Measurements from ENCODE around the gene EFCAB9.

The EFCAB9 gene

GRCh38 chr5:172229904-172230303, 35.9 kb downstream of the EFCAB9 start:
- no peak overlapping the region for H3K27ac ChIP-seq (ENCODE audit: insufficient read depth in 1 of 2, low read depth in 1 of 2, low read length in 2 of 2, poor library complexity in 1 of 2, severe bottlenecking in 2 of 2)
- H3K9me3 ChIP-seq (ENCODE audit: control extremely low read depth in 1 of 5, control insufficient read depth in 4 of 5, insufficient read depth in 2 of 5, low read depth in 1 of 5, low read length in 4 of 5): no peaks in the 10 kb centered on the region
- peaks cover 2 to 29% (median 13%) of the 10 kb centered on the region in 4 experiments for H3K36me3 ChIP-seq (ENCODE audit: control insufficient read depth in 4 of 4, insufficient read depth in 4 of 4, low read length in 3 of 4)
- no peak overlapping the region for H3K4me3 ChIP-seq (ENCODE audit: control insufficient read depth in 1 of 7, extremely low read depth in 1 of 7, insufficient read depth in 4 of 7, low read depth in 2 of 7, low read length in 6 of 7)
- CTCF ChIA-PET: interaction anchor here (0.6 to 1.2 kb wide), 3 partner anchors 13 to 66 kb away, joined by 3 read pairs; no protein-coding TSS in a partner anchor
- POLR2A ChIA-PET: no interaction called here
- H3K27me3 ChIP-seq (replicated peaks in 2 of 5; ENCODE audit: control insufficient read depth in 4 of 5, insufficient read depth in 5 of 5, low read length in 4 of 5): no peaks in the 10 kb centered on the region
- no peak for DNase-seq
- WGBS (ENCODE audit: insufficient coverage): no CpG with 5 or more reads among the region's 1 CpG
- no peaks in the 10 kb centered on the region for H3K4me1 ChIP-seq (ENCODE audit: control extremely low read depth in 1 of 4, control insufficient read depth in 4 of 4, insufficient read depth in 4 of 4, low read length in 3 of 4)

- H3K4me3 ChIP-seq (ENCODE audit: control insufficient read depth in 1 of 7, extremely low read depth in 1 of 7, insufficient read depth in 4 of 7, low read depth in 2 of 7, low read length in 6 of 7): no peak overlapping the region
- DNase-seq: no peak
- H3K27me3 ChIP-seq (replicated peaks in 2 of 5; ENCODE audit: control insufficient read depth in 4 of 5, insufficient read depth in 5 of 5, low read length in 4 of 5): no peaks in the 10 kb centered on the region
- 100% methylated on average over 2 of the region's 4 CpGs for WGBS (ENCODE audit: insufficient coverage)
- ChIA-PET CTCF (no interaction called here), POLR2A (no interaction called here)
- H3K36me3 ChIP-seq (ENCODE audit: control insufficient read depth in 4 of 4, insufficient read depth in 4 of 4, low read length in 3 of 4): peaks cover 0 to 23% (median 11%) of the 10 kb centered on the region in 4 experiments
- no peaks in the 10 kb centered on the region for H3K9me3 ChIP-seq (ENCODE audit: control extremely low read depth in 1 of 5, control insufficient read depth in 4 of 5, insufficient read depth in 2 of 5, low read depth in 1 of 5, low read length in 4 of 5)
- peaks cover 0 to 23% (median 11%) of the 10 kb centered on the region in 4 experiments for H3K4me1 ChIP-seq (ENCODE audit: control extremely low read depth in 1 of 4, control insufficient read depth in 4 of 4, insufficient read depth in 4 of 4, low read length in 3 of 4)
- H3K27ac ChIP-seq (ENCODE audit: insufficient read depth in 1 of 2, low read depth in 1 of 2, low read length in 2 of 2, poor library complexity in 1 of 2, severe bottlenecking in 2 of 2): no peak overlapping the region
Measured at GRCh38 chr5:172234031-172234430, 40.1 kb downstream of the EFCAB9 start.

GRCh38 chr5:172235132-172235780, 41.3 kb downstream of the EFCAB9 start:
- peak in 1 of 3 donors; percentile 25 for DNase-seq
- WGBS (ENCODE audit: insufficient coverage): 29% methylated on average over 3 of the region's 4 CpGs
- Histone ChIP-seq H3K9me3 (ENCODE audit: control extremely low read depth in 1 of 5, control insufficient read depth in 4 of 5, insufficient read depth in 2 of 5, low read depth in 1 of 5, low read length in 4 of 5) (no peaks in the 10 kb centered on the region), H3K4me3 (ENCODE audit: control insufficient read depth in 1 of 7, extremely low read depth in 1 of 7, insufficient read depth in 4 of 7, low read depth in 2 of 7, low read length in 6 of 7) (no peak overlapping the region), H3K4me1 (ENCODE audit: control extremely low read depth in 1 of 4, control insufficient read depth in 4 of 4, insufficient read depth in 4 of 4, low read length in 3 of 4) (peaks cover 0 to 23% (median 11%) of the 10 kb centered on the region in 4 experiments), H3K27ac (ENCODE audit: insufficient read depth in 1 of 2, low read depth in 1 of 2, low read length in 2 of 2, poor library complexity in 1 of 2, severe bottlenecking in 2 of 2) (no peak overlapping the region), H3K36me3 (ENCODE audit: control insufficient read depth in 4 of 4, insufficient read depth in 4 of 4, low read length in 3 of 4) (peaks cover 0 to 23% (median 11%) of the 10 kb centered on the region in 4 experiments), H3K27me3 (replicated peaks in 2 of 5; ENCODE audit: control insufficient read depth in 4 of 5, insufficient read depth in 5 of 5, low read length in 4 of 5) (no peaks in the 10 kb centered on the region)
- CTCF ChIA-PET: interaction anchor here (0.9 kb wide), 1 partner anchor 32 kb away, joined by 3 read pairs; no protein-coding TSS in a partner anchor
- POLR2A ChIA-PET: no interaction called here

GRCh38 chr5:172235827-172236736, 42.1 kb downstream of the EFCAB9 start:
- POLR2A ChIA-PET: interaction anchor here (0.6 kb wide), 2 partner anchors 143 to 241 kb away, joined by 3 to 4 read pairs; no protein-coding TSS in a partner anchor
- no peak overlapping the region for H3K4me3 ChIP-seq (ENCODE audit: control insufficient read depth in 1 of 7, extremely low read depth in 1 of 7, insufficient read depth in 4 of 7, low read depth in 2 of 7, low read length in 6 of 7)
- H3K27ac ChIP-seq (ENCODE audit: insufficient read depth in 1 of 2, low read depth in 1 of 2, low read length in 2 of 2, poor library complexity in 1 of 2, severe bottlenecking in 2 of 2): no peak overlapping the region
- CTCF ChIA-PET: interaction anchor here (0.7 to 0.9 kb wide), 2 partner anchors 31 to 57 kb away, joined by 3 read pairs; no protein-coding TSS in a partner anchor
- 80% methylated on average over 2 of the region's 3 CpGs for WGBS (ENCODE audit: insufficient coverage)
- no peaks in the 10 kb centered on the region for H3K9me3 ChIP-seq (ENCODE audit: control extremely low read depth in 1 of 5, control insufficient read depth in 4 of 5, insufficient read depth in 2 of 5, low read depth in 1 of 5, low read length in 4 of 5)
- peaks cover 0 to 18% (median 10%) of the 10 kb centered on the region in 4 experiments for H3K36me3 ChIP-seq (ENCODE audit: control insufficient read depth in 4 of 4, insufficient read depth in 4 of 4, low read length in 3 of 4)
- peaks cover 0 to 23% (median 11%) of the 10 kb centered on the region in 4 experiments for H3K4me1 ChIP-seq (ENCODE audit: control extremely low read depth in 1 of 4, control insufficient read depth in 4 of 4, insufficient read depth in 4 of 4, low read length in 3 of 4)
- no peak for DNase-seq
- H3K27me3 ChIP-seq (replicated peaks in 2 of 5; ENCODE audit: control insufficient read depth in 4 of 5, insufficient read depth in 5 of 5, low read length in 4 of 5): no peaks in the 10 kb centered on the region

- Histone ChIP-seq H3K9me3 (ENCODE audit: control extremely low read depth in 1 of 5, control insufficient read depth in 4 of 5, insufficient read depth in 2 of 5, low read depth in 1 of 5, low read length in 4 of 5) (no peaks in the 10 kb centered on the region), H3K27ac (ENCODE audit: insufficient read depth in 1 of 2, low read depth in 1 of 2, low read length in 2 of 2, poor library complexity in 1 of 2, severe bottlenecking in 2 of 2) (no peak overlapping the region), H3K4me3 (ENCODE audit: control insufficient read depth in 1 of 7, extremely low read depth in 1 of 7, insufficient read depth in 4 of 7, low read depth in 2 of 7, low read length in 6 of 7) (no peak overlapping the region), H3K4me1 (ENCODE audit: control extremely low read depth in 1 of 4, control insufficient read depth in 4 of 4, insufficient read depth in 4 of 4, low read length in 3 of 4) (peaks cover 0 to 23% (median 11%) of the 10 kb centered on the region in 4 experiments), H3K27me3 (replicated peaks in 2 of 5; ENCODE audit: control insufficient read depth in 4 of 5, insufficient read depth in 5 of 5, low read length in 4 of 5) (no peaks in the 10 kb centered on the region), H3K36me3 (ENCODE audit: control insufficient read depth in 4 of 4, insufficient read depth in 4 of 4, low read length in 3 of 4) (peaks cover 2 to 6% (median 3%) of the 10 kb centered on the region in 4 experiments)
- POLR2A ChIA-PET: no interaction called here
- CTCF ChIA-PET: no interaction called here
- 0% methylated on average over 1 of the region's 1 CpG for WGBS (ENCODE audit: insufficient coverage)
- no peak for DNase-seq
Measured at GRCh38 chr5:172238334-172238733, 44.4 kb downstream of the EFCAB9 start.

GRCh38 chr5:172243302-172243701, 49.3 kb downstream of the EFCAB9 start:
- ChIA-PET CTCF (interaction anchor here (0.6 kb wide), 2 partner anchors 144 to 218 kb away, joined by 3 read pairs; no protein-coding TSS in a partner anchor), POLR2A (no interaction called here)
- Histone ChIP-seq H3K36me3 (ENCODE audit: control insufficient read depth in 4 of 4, insufficient read depth in 4 of 4, low read length in 3 of 4) (peaks cover 0 to 3% (median 1%) of the 10 kb centered on the region in 4 experiments), H3K27me3 (replicated peaks in 2 of 5; ENCODE audit: control insufficient read depth in 4 of 5, insufficient read depth in 5 of 5, low read length in 4 of 5) (no peaks in the 10 kb centered on the region), H3K4me1 (ENCODE audit: control extremely low read depth in 1 of 4, control insufficient read depth in 4 of 4, insufficient read depth in 4 of 4, low read length in 3 of 4) (peaks cover 0 to 5% (median 2%) of the 10 kb centered on the region in 4 experiments), H3K9me3 (ENCODE audit: control extremely low read depth in 1 of 5, control insufficient read depth in 4 of 5, insufficient read depth in 2 of 5, low read depth in 1 of 5, low read length in 4 of 5) (no peaks in the 10 kb centered on the region), H3K27ac (ENCODE audit: insufficient read depth in 1 of 2, low read depth in 1 of 2, low read length in 2 of 2, poor library complexity in 1 of 2, severe bottlenecking in 2 of 2) (no peak overlapping the region), H3K4me3 (ENCODE audit: control insufficient read depth in 1 of 7, extremely low read depth in 1 of 7, insufficient read depth in 4 of 7, low read depth in 2 of 7, low read length in 6 of 7) (no peak overlapping the region)
- DNase-seq: no peak
- WGBS (ENCODE audit: insufficient coverage): no CpG with 5 or more reads among the region's 3 CpGs
